ENCODE results near the gene FGF9.
A peak's percentile ranks its signal among the peaks of the same experiment; 100 is the strongest.

Gene FGF9

GRCh38 chr13:21670883-21671619, at the start of gene FGF9:
Gene FGF9 (plus strand): TSS chr13:21671073. CDS start chr13:21671913, 840 bp downstream.
- DNase-seq (ENCODE audit: low spot score): peak; percentile 79

GRCh38 chr13:21625366-21625765, 45.5 kb upstream of the FGF9 start:
- no peak for DNase-seq (ENCODE audit: low spot score)

GRCh38 chr13:21632196-21632595, 38.7 kb upstream of the FGF9 start:
- no peak for DNase-seq (ENCODE audit: low spot score)

GRCh38 chr13:21636656-21637055, 34.2 kb upstream of the FGF9 start:
- DNase-seq (ENCODE audit: low spot score): no peak

GRCh38 chr13:21637296-21637695, 33.6 kb upstream of the FGF9 start:
- peak; percentile 10 for DNase-seq (ENCODE audit: low spot score)

- DNase-seq (ENCODE audit: low spot score): peak; percentile 32
Observed at GRCh38 chr13:21638319-21639282, 32.3 kb upstream of the FGF9 start.

- DNase-seq (ENCODE audit: low spot score): no peak
Observed at GRCh38 chr13:21639561-21639960, 31.3 kb upstream of the FGF9 start.

GRCh38 chr13:21641629-21642028, 29.2 kb upstream of the FGF9 start:
- no peak for DNase-seq (ENCODE audit: low spot score)

- no peak for DNase-seq (ENCODE audit: low spot score)
Observed at GRCh38 chr13:21657538-21657937, 13.3 kb upstream of the FGF9 start.

- no peak for DNase-seq (ENCODE audit: low spot score)
Observed at GRCh38 chr13:21659087-21659486, 11.8 kb upstream of the FGF9 start.

GRCh38 chr13:21661097-21661909, 9.6 kb upstream of the FGF9 start:
- DNase-seq (ENCODE audit: low spot score): no peak

- DNase-seq (ENCODE audit: low spot score): no peak
Observed at GRCh38 chr13:21663197-21663596, 7.7 kb upstream of the FGF9 start.

- no peak for DNase-seq (ENCODE audit: low spot score)
Observed at GRCh38 chr13:21668732-21669275, 2.1 kb upstream of the FGF9 start.

GRCh38 chr13:21670006-21670882, 629 bp upstream of the FGF9 start:
- peak; percentile 50 for DNase-seq (ENCODE audit: low spot score)

- no peak for DNase-seq (ENCODE audit: low spot score)
Observed at GRCh38 chr13:21671620-21672286, 880 bp downstream of the FGF9 start.

- no peak for DNase-seq (ENCODE audit: low spot score)
Observed at GRCh38 chr13:21672287-21672680, 1.4 kb downstream of the FGF9 start.

- DNase-seq (ENCODE audit: low spot score): no peak
Observed at GRCh38 chr13:21672796-21673538, 2.1 kb downstream of the FGF9 start.

- no peak for DNase-seq (ENCODE audit: low spot score)
Observed at GRCh38 chr13:21673539-21673788, 2.6 kb downstream of the FGF9 start.

GRCh38 chr13:21673789-21674489, 3.1 kb downstream of the FGF9 start:
- DNase-seq (ENCODE audit: low spot score): no peak

Measured in CD4-positive, alpha-beta T cell treated with Interleukin-6 at 100 ng/mL for 8 hours (primary cell).